ENCODE results near the gene WFDC1. TPM values are rescaled to one million over a fixed set of nuclear protein-coding genes. Genes with fewer than 3 reads are reported as not detected.

The WFDC1 gene
- total and polyA plus RNA-seq, 10 of the 15 experiments (the other 5 are each of a cell fraction or from before 2014, with no cell fraction given) = not detected

DNA sequence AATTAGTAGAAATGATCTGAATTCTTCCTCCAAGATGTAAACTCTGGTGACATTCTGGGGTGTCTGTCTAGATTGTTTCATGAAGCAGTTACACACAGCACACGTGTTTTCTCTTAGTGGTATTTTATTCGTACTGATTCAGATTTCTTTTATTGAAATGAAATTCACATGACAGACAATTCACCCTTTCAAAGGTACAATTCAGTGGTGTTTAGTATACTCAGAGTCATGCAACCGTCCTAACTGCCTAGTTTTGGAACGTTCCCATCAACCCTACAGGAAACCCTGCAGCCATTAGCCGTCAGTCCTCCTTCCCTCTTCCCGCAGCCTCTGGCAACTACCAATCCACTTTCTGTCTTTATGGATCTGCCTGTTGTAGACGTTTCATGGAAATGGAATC lies 8.8 kb downstream of the WFDC1 start:
- no peak overlapping the region for H3K4me3 ChIP-seq
- peaks cover 0 to 5% of the 10 kb centered on the region in 2 experiments; a peak in 3 of 4 replicates for H3K27me3 ChIP-seq (replicated peaks in 1 of 2; ENCODE audit: control insufficient read depth in 2 of 2, insufficient read depth in 2 of 2, low read length in 1 of 2)
- TF ChIP-seq, protein P1, sequence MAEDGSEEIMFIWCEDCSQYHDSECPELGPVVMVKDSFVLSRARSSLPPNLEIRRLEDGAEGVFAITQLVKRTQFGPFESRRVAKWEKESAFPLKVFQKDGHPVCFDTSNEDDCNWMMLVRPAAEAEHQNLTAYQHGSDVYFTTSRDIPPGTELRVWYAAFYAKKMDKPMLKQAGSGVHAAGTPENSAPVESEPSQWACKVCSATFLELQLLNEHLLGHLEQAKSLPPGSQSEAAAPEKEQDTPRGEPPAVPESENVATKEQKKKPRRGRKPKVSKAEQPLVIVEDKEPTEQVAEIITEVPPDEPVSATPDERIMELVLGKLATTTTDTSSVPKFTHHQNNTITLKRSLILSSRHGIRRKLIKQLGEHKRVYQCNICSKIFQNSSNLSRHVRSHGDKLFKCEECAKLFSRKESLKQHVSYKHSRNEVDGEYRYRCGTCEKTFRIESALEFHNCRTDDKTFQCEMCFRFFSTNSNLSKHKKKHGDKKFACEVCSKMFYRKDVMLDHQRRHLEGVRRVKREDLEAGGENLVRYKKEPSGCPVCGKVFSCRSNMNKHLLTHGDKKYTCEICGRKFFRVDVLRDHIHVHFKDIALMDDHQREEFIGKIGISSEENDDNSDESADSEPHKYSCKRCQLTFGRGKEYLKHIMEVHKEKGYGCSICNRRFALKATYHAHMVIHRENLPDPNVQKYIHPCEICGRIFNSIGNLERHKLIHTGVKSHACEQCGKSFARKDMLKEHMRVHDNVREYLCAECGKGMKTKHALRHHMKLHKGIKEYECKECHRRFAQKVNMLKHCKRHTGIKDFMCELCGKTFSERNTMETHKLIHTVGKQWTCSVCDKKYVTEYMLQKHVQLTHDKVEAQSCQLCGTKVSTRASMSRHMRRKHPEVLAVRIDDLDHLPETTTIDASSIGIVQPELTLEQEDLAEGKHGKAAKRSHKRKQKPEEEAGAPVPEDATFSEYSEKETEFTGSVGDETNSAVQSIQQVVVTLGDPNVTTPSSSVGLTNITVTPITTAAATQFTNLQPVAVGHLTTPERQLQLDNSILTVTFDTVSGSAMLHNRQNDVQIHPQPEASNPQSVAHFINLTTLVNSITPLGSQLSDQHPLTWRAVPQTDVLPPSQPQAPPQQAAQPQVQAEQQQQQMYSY (CRISPR knock-in tag; IDR thresholded peaks at IDR 0.05) = no peak
- TF ChIP-seq, protein P2, sequence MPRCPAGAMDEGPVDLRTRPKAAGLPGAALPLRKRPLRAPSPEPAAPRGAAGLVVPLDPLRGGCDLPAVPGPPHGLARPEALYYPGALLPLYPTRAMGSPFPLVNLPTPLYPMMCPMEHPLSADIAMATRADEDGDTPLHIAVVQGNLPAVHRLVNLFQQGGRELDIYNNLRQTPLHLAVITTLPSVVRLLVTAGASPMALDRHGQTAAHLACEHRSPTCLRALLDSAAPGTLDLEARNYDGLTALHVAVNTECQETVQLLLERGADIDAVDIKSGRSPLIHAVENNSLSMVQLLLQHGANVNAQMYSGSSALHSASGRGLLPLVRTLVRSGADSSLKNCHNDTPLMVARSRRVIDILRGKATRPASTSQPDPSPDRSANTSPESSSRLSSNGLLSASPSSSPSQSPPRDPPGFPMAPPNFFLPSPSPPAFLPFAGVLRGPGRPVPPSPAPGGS (IDR thresholded peaks at IDR 0.05; ENCODE audit: borderline replicate concordance, insufficient read depth, low read depth, low read length, poor library complexity, severe bottlenecking) = no peak
- TF ChIP-seq CREM (IDR thresholded peaks at IDR 0.05; ENCODE audit: low read depth) = no peak
- TF ChIP-seq IRF3 (IDR thresholded peaks at IDR 0.05) = no peak
- TF ChIP-seq ASH2L (IDR thresholded peaks at IDR 0.05; ENCODE audit: borderline replicate concordance, low read depth) = no peak
- TF ChIP-seq WRNIP1 (IDR thresholded peaks at IDR 0.05; ENCODE audit: borderline replicate concordance, low read depth, low read length) = no peak
- H4K20me1 ChIP-seq (ENCODE audit: control insufficient read depth, insufficient read depth) = no peaks in the 10 kb centered on the region
- CTCF ChIA-PET = no interaction called here
- no peaks in the 10 kb centered on the region for H3K79me2 ChIP-seq (ENCODE audit: control insufficient read depth, insufficient read depth, low read length)
- no peak for FAIRE-seq
- intact Hi-C loops (cut with micrococcal nuclease; ENCODE audit: unreplicated experiment) = loop anchor here (10.0 kb wide), 1 partner anchor 349 kb away; the partner anchor contains the start of gene OSGIN1
- DNase-seq (ENCODE audit: low read depth, low spot score) = no peak
- WGBS (ENCODE audit: insufficient coverage, insufficient replicate concordance, low lambda C conversion rate, missing lambda C conversion rate) = 24% methylated on average over 7 of the region's 7 CpGs
- no peaks in the 10 kb centered on the region for H3K36me3 ChIP-seq (ENCODE audit: control insufficient read depth in 2 of 2, insufficient read depth in 2 of 2, low read length in 1 of 2)
- in situ Hi-C loops (cut with MboI) = no loop called here
- no peaks in the 10 kb centered on the region for H3K9me3 ChIP-seq (replicated peaks; ENCODE audit: control insufficient read depth, insufficient read depth, low read length)
- SMC1A ChIA-PET (ENCODE audit: uncharacterized antibody, unreplicated experiment) = no interaction called here
- no peak overlapping the region for H3K9ac ChIP-seq (ENCODE audit: control insufficient read depth, insufficient read depth, low read length)
- H3K27ac ChIP-seq (ENCODE audit: control insufficient read depth, insufficient read depth) = no peak overlapping the region
- no peak overlapping the region for H2AFZ ChIP-seq (ENCODE audit: control insufficient read depth, low read depth, low read length)
- no peak overlapping the region for H3K4me2 ChIP-seq (ENCODE audit: control insufficient read depth, insufficient read depth)
- no peaks in the 10 kb centered on the region for H3K4me1 ChIP-seq (ENCODE audit: control insufficient read depth, insufficient read depth, low read length)
- no TSS peak for BruUV-seq (replicated peaks)
- RAD21 ChIA-PET (ENCODE audit: unreplicated experiment) = no interaction called here
- POLR2A ChIA-PET = no interaction called here
- no peak for ATAC-seq
